Measurements from ENCODE around the gene GTF3C6. TPM values are rescaled to one million over a fixed set of nuclear protein-coding genes. Genes with fewer than 3 reads are reported as not detected.

The GTF3C6 gene
- total and polyA plus RNA-seq, 2 of the 13 experiments (the other 11 are each of a cell fraction or from before 2014, with no cell fraction given), result 21.6 to 160 TPM

DNA sequence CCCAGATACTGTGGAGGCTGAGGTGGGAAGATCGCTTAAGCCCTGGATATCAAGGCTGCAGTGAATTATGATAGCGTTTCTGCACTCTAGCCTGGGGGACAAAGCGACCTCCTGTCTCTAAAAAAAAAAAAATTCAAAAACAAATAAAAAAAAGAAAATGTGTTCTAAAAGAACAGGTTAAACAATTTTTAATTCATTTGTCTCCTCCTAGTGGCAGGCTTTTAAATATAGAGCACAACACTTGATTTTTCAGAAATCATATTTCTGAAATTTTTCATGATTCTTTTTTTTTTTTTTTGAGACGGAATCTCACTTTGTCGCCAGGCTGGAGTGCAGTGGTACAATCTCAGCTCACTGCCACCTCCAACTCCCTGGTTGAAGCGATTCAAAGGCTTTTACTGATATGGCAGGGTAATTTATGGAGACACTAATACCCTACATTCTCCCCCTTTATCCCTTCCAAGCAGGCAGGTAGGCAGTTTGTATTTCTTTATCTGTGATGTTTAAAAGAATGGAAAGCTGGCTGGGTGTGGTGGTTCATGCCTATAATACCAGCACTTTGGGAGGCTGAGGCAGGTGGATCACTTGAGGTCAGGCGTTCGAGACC lies 8.7 kb upstream of the GTF3C6 start (continued):
- TF ChIP-seq, protein P1, sequence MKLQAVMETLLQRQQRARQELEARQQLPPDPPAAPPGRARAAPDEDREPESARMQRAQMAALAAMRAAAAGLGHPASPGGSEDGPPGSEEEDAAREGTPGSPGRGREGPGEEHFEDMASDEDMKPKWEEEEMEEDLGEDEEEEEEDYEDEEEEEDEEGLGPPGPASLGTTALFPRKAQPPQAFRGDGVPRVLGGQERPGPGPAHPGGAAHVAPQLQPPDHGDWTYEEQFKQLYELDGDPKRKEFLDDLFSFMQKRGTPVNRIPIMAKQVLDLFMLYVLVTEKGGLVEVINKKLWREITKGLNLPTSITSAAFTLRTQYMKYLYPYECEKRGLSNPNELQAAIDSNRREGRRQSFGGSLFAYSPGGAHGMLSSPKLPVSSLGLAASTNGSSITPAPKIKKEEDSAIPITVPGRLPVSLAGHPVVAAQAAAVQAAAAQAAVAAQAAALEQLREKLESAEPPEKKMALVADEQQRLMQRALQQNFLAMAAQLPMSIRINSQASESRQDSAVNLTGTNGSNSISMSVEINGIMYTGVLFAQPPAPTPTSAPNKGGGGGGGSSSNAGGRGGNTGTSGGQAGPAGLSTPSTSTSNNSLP (IDR thresholded peaks at IDR 0.05; ENCODE audit: low read depth, low read length), result peak; percentile 56; the same call in 1 of the 2 replicates
- TF ChIP-seq NR2C2 (CRISPR knock-in tag; IDR thresholded peaks at IDR 0.05; ENCODE audit: borderline replicate concordance) (no peak), KMT2B (CRISPR knock-in tag; IDR thresholded peaks at IDR 0.05) (no peak)
- TF ChIP-seq, protein P2, sequence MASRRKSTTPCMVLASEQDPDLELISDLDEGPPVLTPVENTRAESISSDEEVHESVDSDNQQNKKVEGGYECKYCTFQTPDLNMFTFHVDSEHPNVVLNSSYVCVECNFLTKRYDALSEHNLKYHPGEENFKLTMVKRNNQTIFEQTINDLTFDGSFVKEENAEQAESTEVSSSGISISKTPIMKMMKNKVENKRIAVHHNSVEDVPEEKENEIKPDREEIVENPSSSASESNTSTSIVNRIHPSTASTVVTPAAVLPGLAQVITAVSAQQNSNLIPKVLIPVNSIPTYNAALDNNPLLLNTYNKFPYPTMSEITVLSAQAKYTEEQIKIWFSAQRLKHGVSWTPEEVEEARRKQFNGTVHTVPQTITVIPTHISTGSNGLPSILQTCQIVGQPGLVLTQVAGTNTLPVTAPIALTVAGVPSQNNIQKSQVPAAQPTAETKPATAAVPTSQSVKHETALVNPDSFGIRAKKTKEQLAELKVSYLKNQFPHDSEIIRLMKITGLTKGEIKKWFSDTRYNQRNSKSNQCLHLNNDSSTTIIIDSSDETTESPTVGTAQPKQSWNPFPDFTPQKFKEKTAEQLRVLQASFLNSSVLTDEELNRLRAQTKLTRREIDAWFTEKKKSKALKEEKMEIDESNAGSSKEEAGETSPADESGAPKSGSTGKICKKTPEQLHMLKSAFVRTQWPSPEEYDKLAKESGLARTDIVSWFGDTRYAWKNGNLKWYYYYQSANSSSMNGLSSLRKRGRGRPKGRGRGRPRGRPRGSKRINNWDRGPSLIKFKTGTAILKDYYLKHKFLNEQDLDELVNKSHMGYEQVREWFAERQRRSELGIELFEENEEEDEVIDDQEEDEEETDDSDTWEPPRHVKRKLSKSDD (CRISPR knock-in tag; IDR thresholded peaks at IDR 0.05; ENCODE audit: low read depth), result no peak

DNA sequence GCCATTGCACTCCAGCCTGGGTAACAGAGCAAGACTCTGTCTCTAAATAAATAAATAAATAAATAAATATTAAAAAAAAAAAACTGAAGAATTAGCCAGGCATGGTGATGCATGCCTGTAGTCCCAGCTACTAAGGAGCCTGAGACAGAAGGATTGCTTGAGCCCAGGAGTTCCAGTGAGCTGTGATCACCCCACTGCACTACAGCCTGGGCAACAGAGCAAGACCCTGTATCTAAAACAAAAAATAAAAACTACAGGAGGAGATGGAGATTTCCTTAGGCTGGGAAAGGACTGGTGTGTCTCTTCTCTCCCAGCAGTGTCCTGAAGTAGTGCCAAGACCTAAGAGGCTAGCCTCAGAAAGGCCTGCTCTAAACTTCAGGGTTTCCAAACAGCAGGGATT lies 8.1 kb upstream of the GTF3C6 start:
- Histone ChIP-seq H3K4me1 (ENCODE audit: insufficient read depth, low read length) (peaks cover 45% of the 10 kb centered on the region), H2AFZ (ENCODE audit: low read length) (no peak overlapping the region), H3K36me3 (replicated peaks in 1 of 2; ENCODE audit: control insufficient read depth in 1 of 2, insufficient read depth in 2 of 2, low read length in 2 of 2) (no peaks in the 10 kb centered on the region), H3K79me2 (ENCODE audit: insufficient read depth, low read length) (no peaks in the 10 kb centered on the region), H3K4me3 (replicated peaks in 1 of 3; ENCODE audit: insufficient read depth in 1 of 3, low read depth in 2 of 3, low read length in 3 of 3) (no peak overlapping the region), H3K27me3 (ENCODE audit: control insufficient read depth in 1 of 2, insufficient read depth in 2 of 2, low read length in 2 of 2) (no peaks in the 10 kb centered on the region), H3K9me3 (ENCODE audit: low read length) (no peaks in the 10 kb centered on the region), H3K27ac (ENCODE audit: extremely low read length, insufficient read depth, low read length) (no peak overlapping the region), H3K9ac (ENCODE audit: insufficient read depth, low read depth, low read length) (no peak overlapping the region), H3K4me2 (ENCODE audit: low read depth, low read length) (no peak overlapping the region; the same call in 1 of the 2 replicates), H4K20me1 (ENCODE audit: insufficient read depth, low read length) (no peaks in the 10 kb centered on the region)
- intact Hi-C loops (cut with micrococcal nuclease; ENCODE audit: unreplicated experiment) (loop anchor here (1.0 to 5.0 kb wide), 3 partner anchors 73 to 422 kb away; no protein-coding TSS in a partner anchor), in situ Hi-C loops (cut with HindIII; ENCODE audit: extremely low pct_ligation_motif_present, low pct_unique_long_range_greater_than_20kb) (no loop called here)
- CTCF ChIA-PET (ENCODE audit: low intra/inter-chr PET ratio, low total read pairs), result interaction anchor here (1.2 kb wide), 1 partner anchor 269 kb away, joined by 4 read pairs; no protein-coding TSS in a partner anchor
- BruUV-seq (replicated peaks), result no TSS peak
- TF ChIP-seq SIN3A (IDR thresholded peaks at IDR 0.05; ENCODE audit: borderline replicate concordance, low read depth, low read length) (no peak), ZNF121 (CRISPR knock-in tag; IDR thresholded peaks at IDR 0.05) (peak; percentile 73; the same call in 1 of the 2 replicates)
- DNase-seq (ENCODE audit: low spot score) (no peak), ATAC-seq (no peak), FAIRE-seq (no peak)
- POLR2A ChIA-PET, result interaction anchor here (1.2 to 1.4 kb wide), 3 partner anchors 74 to 268 kb away, joined by 3 to 4 read pairs (median 4); partner anchors contain the start of gene AMD1
